ENCODE measurements around the gene TPX2. TPM values are rescaled to one million over a fixed set of nuclear protein-coding genes. Genes with fewer than 3 reads are reported as not detected.

TPX2 gene
- polyA plus RNA-seq, 1 donor (not counting 4 experiments of a cell fraction or from before 2014, with no cell fraction given): 31.5 TPM

GRCh38 chr20:31708736-31709534, 30.2 kb upstream of the TPX2 start:
- TF ChIP-seq EZH2 (IDR thresholded peaks at IDR 0.05; ENCODE audit: low read length) (no peak), CTCF (optimal IDR thresholded peaks at IDR 0.05 in 1 of 3, IDR thresholded peaks at IDR 0.05 in 1 of 3, conservative IDR thresholded peaks at IDR 0.05 in 1 of 3; ENCODE audit: extremely low read depth in 1 of 3, insufficient read depth in 2 of 3, low read length in 3 of 3) (no peak)
- no peak overlapping the region for H3K4me3 ChIP-seq (ENCODE audit: control insufficient read depth in 2 of 3, extremely low read depth in 1 of 3, insufficient read depth in 2 of 3, low read depth in 1 of 3, low read length in 3 of 3)
- peaks cover 86% of the 10 kb centered on the region for H3K4me1 ChIP-seq (ENCODE audit: control insufficient read depth, extremely low read depth, insufficient read depth, low read length)
- H2AFZ ChIP-seq (ENCODE audit: control insufficient read depth, low read length): no peak overlapping the region
- H3K27me3 ChIP-seq (ENCODE audit: control insufficient read depth, extremely low read depth, insufficient read depth, low read length): no peaks in the 10 kb centered on the region
- no peaks in the 10 kb centered on the region for H4K20me1 ChIP-seq (ENCODE audit: control insufficient read depth, extremely low read depth, insufficient read depth, low read length)
- no peak overlapping the region for H3K27ac ChIP-seq (ENCODE audit: control insufficient read depth, insufficient read depth, low read length)
- H3K9me1 ChIP-seq (ENCODE audit: control insufficient read depth, extremely low read depth, insufficient read depth, low read length): peaks cover 6% of the 10 kb centered on the region
- dilution Hi-C loops (cut with MboI; ENCODE audit: extremely low pct_ligation_motif_present, low sequenced_read_pairs): no loop called here
- no peaks in the 10 kb centered on the region for H3K9me3 ChIP-seq (ENCODE audit: control insufficient read depth, low read depth, low read length)
- DNase-seq (ENCODE audit: low read depth, low spot score) (no peak), FAIRE-seq (no peak)
- H3K36me3 ChIP-seq (ENCODE audit: control insufficient read depth in 2 of 2, extremely low read depth in 1 of 2, insufficient read depth in 2 of 2, low read length in 2 of 2): peaks cover 27 to 72% of the 10 kb centered on the region in 2 experiments
- H3K9ac ChIP-seq (ENCODE audit: control insufficient read depth, extremely low read depth, insufficient read depth, low read length): no peak overlapping the region
- H3K4me2 ChIP-seq (ENCODE audit: control insufficient read depth, extremely low read depth, insufficient read depth, low read depth, low read length): no peak overlapping the region
- peaks cover 71% of the 10 kb centered on the region for H3K79me2 ChIP-seq (ENCODE audit: control insufficient read depth, insufficient read depth, low read length)

- DNase-seq (ENCODE audit: low read depth, low spot score) (no peak), FAIRE-seq (no peak)
- H4K20me1 ChIP-seq (ENCODE audit: control insufficient read depth, extremely low read depth, insufficient read depth, low read length): no peaks in the 10 kb centered on the region
- peak overlapping the region; percentile 93 for H3K4me2 ChIP-seq (ENCODE audit: control insufficient read depth, extremely low read depth, insufficient read depth, low read depth, low read length)
- peaks cover 86% of the 10 kb centered on the region for H3K4me1 ChIP-seq (ENCODE audit: control insufficient read depth, extremely low read depth, insufficient read depth, low read length)
- H3K4me3 ChIP-seq (ENCODE audit: control insufficient read depth in 2 of 3, extremely low read depth in 1 of 3, insufficient read depth in 2 of 3, low read depth in 1 of 3, low read length in 3 of 3): no peak overlapping the region
- H3K27me3 ChIP-seq (ENCODE audit: control insufficient read depth, extremely low read depth, insufficient read depth, low read length): no peaks in the 10 kb centered on the region
- no peaks in the 10 kb centered on the region for H3K9me3 ChIP-seq (ENCODE audit: control insufficient read depth, low read depth, low read length)
- TF ChIP-seq CTCF (optimal IDR thresholded peaks at IDR 0.05 in 1 of 3, IDR thresholded peaks at IDR 0.05 in 1 of 3, conservative IDR thresholded peaks at IDR 0.05 in 1 of 3; ENCODE audit: extremely low read depth in 1 of 3, insufficient read depth in 2 of 3, low read length in 3 of 3) (no peak), EZH2 (IDR thresholded peaks at IDR 0.05; ENCODE audit: low read length) (no peak)
- H3K9ac ChIP-seq (ENCODE audit: control insufficient read depth, extremely low read depth, insufficient read depth, low read length): peak overlapping the region; percentile 43
- no peak overlapping the region for H2AFZ ChIP-seq (ENCODE audit: control insufficient read depth, low read length)
- peaks cover 6% of the 10 kb centered on the region for H3K9me1 ChIP-seq (ENCODE audit: control insufficient read depth, extremely low read depth, insufficient read depth, low read length)
- H3K36me3 ChIP-seq (ENCODE audit: control insufficient read depth in 2 of 2, extremely low read depth in 1 of 2, insufficient read depth in 2 of 2, low read length in 2 of 2): peaks cover 29 to 72% of the 10 kb centered on the region in 2 experiments
- H3K27ac ChIP-seq (ENCODE audit: control insufficient read depth, insufficient read depth, low read length): peak overlapping the region; percentile 99
- dilution Hi-C loops (cut with MboI; ENCODE audit: extremely low pct_ligation_motif_present, low sequenced_read_pairs): no loop called here
- peaks cover 74% of the 10 kb centered on the region for H3K79me2 ChIP-seq (ENCODE audit: control insufficient read depth, insufficient read depth, low read length)
These were observed 29.2 kb upstream of the TPX2 start for GRCh38 chr20:31709939-31710338.

Data from keratinocyte (primary cell).